GM18517 (cell line): ENCODE data around the gene PCDHGC4.
A peak's percentile ranks its signal among the peaks of the same experiment; 100 is the strongest.

Experiments used
- ATAC-seq: cut with Tn5 transposase; IDR thresholded peaks from one replicate; pipeline ENCODE4 v1.9.1; 2021; ENCODE audit warnings: mild to moderate bottlenecking, moderate library complexity; ENCODE audit not compliant: unreplicated experiment

The PCDHGC4 gene

DNA sequence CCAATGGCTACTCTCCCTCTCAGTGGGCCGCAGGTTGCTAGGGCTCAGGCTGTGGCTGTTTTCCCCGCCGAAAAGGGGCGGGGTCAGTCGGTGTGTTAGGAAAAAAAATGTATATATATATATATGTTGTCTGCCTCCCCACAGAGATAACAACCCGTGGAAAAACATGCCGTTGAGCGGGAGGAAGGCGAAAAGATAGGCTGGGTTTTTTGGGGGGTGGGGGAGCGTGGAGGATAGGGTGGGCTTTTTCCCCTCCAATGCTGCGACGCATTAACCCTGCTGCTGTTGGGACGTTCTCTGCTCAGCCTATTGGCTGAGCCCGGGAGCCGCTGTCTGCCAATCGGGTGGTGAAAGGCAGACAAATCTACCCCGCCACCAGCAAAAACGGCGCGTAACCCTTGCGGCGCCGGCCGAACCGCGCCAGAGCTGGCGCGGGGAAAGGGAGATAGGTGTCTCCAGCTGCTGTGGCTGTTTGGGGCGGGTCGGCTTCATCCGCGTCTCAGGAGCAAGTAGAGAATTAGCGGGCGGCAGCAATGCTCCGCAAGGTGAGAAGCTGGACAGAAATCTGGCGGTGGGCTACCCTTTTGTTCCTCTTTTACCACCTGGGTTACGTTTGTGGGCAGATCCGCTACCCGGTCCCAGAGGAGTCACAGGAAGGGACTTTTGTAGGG, at the start of gene PCDHGC4:
Gene PCDHGC4, plus strand, starts transcription at position 390 of the 671 bp plus-strand sequence. Its CDS starts 144 bp downstream, at position 534.
- no peak for ATAC-seq

- no peak for ATAC-seq
Measured at GRCh38 chr5:141437221-141437620, 47.6 kb upstream of the PCDHGC4 start.

GRCh38 chr5:141439411-141440141, 45.3 kb upstream of the PCDHGC4 start:
- ATAC-seq = no peak

DNA sequence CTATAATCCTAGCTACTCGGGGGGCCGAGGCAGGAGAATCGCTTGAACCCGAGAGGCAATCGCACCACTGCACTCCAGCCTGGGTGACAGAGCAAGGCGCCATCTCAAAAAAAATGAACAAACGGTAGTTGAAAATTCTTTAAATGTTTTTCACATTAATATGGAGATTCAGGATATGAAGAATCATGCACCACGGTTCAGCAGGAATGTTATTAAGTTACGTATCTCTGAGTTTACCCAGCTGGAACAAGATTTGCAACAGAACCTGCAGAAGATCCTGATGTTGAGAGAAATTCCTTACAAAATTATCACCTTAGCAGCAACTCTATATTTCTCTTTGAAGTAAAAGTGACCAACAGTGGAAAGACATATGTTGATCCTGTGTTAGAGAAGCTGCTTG, 44.5 kb upstream of the PCDHGC4 start:
- no peak for ATAC-seq

DNA sequence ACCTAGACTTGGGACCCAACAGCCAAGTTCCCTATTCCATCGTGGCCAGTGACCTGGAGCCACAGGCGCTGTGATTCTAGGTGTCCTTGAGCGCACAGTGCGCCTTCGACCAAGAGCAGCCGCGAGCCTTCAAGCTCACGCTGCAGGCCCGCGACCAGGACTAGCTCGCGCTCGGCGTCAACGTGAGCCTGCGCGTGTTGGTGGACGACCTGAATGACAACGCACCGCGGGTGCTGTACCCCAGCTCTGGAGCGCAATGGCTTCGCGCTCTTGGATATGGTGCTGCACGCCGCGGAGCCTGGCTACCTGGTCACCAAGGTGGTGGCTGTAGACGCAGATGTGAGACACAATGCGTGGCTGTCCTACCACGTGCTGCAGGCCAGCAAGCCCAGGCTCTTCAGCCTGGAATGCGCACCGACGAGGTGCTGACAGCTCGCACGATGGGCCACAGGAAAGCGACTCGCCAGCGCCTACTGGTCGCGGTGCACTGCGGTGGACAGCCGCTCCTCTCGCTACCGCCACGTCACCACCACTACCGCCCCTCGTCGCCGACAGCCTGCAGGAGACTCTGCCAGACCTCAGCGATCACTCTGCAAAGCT, 43.2 kb upstream of the PCDHGC4 start:
- ATAC-seq = no peak

DNA sequence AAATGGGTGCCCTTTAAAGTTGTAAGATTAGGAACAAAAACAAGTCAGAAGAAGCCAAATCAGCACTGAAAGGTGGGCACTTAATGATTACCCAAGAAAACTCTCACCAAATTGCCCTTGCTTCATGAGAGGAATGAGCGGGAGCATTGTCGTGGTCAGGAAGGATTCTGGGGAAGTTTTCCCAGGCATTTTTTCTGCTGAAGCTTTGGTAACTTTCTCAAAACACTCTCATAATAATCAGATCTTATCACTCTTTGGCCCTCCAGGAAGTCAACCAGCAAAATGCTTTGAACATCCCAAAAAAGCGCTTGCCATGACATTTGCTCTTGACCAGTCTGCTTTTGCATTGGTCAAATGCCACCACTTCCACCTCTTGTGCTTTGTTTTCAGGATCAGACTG, 19.5 kb upstream of the PCDHGC4 start:
- ATAC-seq = no peak

DNA sequence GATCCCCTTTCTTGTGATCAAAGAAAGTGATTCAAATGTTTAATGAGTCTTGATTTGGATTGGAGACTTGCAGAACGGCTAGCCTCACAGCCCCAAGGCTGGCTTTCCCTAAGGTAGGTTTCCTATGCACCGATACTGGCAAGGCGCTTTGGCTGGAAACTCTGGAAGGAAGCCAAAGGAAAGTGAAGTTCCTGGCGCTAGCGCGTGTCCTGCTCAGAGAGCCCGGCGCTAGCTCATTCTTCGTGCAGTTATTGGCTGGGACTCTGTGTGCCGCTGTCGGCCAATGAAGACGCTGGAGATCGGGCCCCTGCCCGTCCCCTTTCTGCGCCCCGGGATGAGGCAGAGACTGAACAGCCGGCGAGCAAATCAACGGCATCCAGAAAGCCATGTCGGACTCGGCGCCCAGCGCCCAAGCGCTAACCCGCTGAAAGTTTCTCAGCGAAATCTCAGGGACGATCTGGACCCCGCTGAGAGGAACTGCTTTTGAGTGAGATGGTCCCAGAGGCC, 9.2 kb upstream of the PCDHGC4 start, which contains the start of gene PCDHGC3:
Gene PCDHGC3, plus strand, starts transcription at position 342 of the 507 bp plus-strand sequence. Its CDS starts 151 bp downstream, at position 493.
- ATAC-seq = peak; percentile 99

DNA sequence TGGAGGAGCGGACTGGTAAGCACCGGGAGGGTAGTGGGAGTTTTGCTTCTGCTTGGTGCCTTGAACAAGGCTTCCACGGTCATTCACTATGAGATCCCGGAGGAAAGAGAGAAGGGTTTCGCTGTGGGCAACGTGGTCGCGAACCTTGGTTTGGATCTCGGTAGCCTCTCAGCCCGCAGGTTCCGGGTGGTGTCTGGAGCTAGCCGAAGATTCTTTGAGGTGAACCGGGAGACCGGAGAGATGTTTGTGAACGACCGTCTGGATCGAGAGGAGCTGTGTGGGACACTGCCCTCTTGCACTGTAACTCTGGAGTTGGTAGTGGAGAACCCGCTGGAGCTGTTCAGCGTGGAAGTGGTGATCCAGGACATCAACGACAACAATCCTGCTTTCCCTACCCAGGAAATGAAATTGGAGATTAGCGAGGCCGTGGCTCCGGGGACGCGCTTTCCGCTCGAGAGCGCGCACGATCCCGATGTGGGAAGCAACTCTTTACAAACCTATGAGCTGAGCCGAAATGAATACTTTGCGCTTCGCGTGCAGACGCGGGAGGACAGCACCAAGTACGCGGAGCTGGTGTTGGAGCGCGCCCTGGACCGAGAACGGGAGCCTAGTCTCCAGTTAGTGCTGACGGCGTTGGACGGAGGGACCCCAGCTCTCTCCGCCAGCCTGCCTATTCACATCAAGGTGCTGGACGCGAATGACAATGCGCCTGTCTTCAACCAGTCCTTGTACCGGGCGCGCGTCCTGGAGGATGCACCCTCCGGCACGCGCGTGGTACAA, 8.5 kb upstream of the PCDHGC4 start:
- peak; percentile 20 for ATAC-seq

- no peak for ATAC-seq
Measured at GRCh38 chr5:141477044-141477575, 7.7 kb upstream of the PCDHGC4 start.

GRCh38 chr5:141477815-141478214, 7.0 kb upstream of the PCDHGC4 start:
- no peak for ATAC-seq

DNA sequence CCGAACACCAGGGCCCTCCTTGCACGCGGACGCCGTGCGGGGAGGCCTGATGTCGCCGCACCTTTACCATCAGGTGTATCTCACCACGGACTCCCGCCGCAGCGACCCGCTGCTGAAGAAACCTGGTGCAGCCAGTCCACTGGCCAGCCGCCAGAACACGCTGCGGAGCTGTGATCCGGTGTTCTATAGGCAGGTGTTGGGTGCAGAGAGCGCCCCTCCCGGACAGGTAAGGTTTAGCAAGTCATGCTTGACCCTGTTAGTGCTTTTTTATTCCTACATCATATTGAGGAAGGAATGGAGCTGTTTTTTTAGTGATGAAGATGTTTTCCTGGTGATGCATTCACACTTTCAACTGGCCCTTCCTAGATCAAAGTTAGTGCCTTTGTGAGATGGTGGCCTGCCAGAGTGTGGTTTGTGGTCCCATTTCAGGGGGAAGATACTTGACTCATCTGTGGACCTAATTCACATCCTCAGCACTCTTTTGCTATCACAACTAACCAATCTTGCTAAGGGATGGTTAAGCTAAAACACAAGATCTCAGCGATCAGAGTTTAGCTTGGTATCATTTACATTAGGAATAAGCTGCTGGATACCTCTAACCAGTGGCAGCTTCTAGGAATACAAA, 6.4 kb upstream of the PCDHGC4 start:
- ATAC-seq = no peak

DNA sequence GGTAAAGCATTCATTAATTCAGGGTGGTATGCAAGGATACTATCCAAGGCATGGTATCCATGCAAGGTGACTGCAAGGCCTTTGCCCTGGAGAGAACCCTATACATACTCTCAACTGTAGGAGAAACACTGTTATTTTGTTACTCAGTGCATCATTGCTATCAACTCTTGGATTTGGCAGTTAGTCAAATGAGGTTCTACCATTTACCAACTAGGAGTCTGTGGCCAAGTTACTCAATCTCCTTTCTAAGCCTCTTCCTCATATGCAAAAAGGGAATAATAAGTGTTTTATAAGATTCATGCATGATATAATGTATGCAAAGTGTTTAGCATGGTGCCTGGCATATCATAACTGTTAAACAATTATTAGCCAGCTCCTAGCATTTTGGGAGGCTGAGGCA, 5.1 kb upstream of the PCDHGC4 start:
- no peak for ATAC-seq

DNA sequence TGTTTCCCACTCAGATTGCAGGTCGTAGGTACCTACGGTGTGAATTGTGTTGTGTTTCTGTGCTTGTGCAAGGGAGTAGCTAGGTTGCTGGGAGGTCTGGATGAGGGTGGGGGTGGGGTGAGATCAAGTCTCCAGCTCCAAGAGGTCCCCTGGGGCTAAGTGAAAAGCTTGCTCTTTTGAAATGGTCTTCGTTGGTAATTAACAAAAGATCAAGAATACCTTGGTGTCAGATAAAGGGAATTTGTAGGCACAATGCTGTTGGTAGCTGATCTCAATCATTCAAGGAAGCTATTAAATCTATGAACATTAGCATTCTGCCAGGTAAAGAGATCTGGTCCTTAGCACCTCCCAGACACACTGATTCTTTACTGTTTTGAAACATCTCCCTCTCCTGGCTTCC, 928 bp upstream of the PCDHGC4 start:
- ATAC-seq = no peak

DNA sequence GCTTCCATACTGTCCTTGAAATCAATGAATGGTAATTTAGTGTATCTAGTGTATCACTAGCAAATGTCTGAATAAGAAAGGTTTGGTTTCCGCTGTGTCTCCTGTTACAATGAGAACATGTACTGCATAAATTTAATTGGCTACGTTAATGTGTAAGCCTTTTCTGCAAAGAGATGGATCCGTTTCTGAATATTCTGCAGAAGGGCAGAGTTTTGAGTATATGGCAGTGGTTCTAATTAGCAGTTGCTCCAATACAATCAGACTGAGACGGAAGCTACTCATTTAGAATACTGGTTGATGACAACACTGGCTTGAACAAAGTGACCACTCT, 555 bp upstream of the PCDHGC4 start:
- no peak for ATAC-seq

- ATAC-seq = no peak
Measured at GRCh38 chr5:141485321-141486055, 658 bp downstream of the PCDHGC4 start.

- ATAC-seq = no peak
Measured at GRCh38 chr5:141486091-141486490, 1.3 kb downstream of the PCDHGC4 start.

- no peak for ATAC-seq
Measured at GRCh38 chr5:141487131-141487530, 2.3 kb downstream of the PCDHGC4 start.

DNA sequence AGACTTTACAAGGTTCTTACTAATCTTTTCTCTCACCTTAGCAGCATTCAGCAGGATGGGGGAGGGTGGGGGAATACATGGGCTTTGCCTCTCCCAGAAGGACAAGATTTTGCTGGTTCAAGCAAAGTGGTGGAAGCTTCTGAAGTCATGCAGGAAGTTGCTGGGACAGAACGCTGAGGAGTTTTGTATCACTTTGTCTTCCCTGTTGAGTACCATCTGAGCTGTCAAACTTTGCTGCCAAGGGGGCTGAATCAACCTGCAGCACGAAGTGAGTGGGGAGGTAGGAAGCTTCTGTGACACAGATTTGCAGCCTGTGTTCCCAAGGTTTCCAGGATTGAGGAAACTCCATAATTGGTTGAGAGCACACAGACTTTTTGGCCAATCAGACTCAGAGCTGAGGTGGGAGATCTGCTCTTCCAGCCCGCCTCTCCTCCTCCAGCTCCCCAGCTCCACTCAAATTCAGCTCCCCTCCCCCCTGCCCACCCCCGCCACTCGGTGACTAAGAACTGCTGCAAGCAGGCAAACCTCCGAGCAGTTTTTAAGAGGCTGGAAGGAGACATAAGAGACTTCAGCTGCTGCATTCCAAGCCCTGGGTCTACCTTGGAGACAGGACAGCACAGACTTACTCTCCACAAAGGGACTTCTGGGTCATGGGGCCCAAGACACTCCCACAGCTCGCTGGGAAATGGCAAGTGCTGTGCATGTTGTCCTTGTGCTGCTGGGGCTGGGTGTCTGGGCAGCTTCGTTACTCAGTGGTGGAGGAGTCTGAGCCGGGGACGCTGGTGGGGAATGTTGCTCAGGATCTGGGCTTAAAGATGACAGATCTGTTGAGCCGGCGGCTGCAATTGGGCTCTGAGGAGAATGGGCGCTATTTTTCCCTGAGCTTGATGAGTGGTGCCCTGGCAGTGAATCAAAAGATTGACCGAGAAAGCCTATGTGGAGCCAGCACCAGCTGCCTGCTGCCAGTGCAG, 4.0 kb downstream of the PCDHGC4 start, which contains the start of gene PCDHGC5:
Gene PCDHGC5, plus strand, starts transcription at position 491 of the 971 bp plus-strand sequence. Its CDS starts 160 bp downstream, at position 651.
- ATAC-seq = no peak
